ENCODE results near the gene GPR32.

- no peak for TF ChIP-seq EZH2 (IDR thresholded peaks at IDR 0.05; ENCODE audit: insufficient read depth, poor library complexity, severe bottlenecking)
- no peak for TF ChIP-seq EZH2phosphoT487 (IDR thresholded peaks at IDR 0.05; ENCODE audit: insufficient read depth, low read depth)
These were observed 25.9 kb downstream of the GPR32 start for GRCh38 chr19:50796128-50796633.
